Activated CD4-positive, alpha-beta memory T cell treated with anti-CD3 and anti-CD28 coated beads for 36 hours (primary cell): ENCODE results near the gene LRRC8A. TPM values are rescaled to one million over a fixed set of nuclear protein-coding genes. Genes with fewer than 3 reads are reported as not detected.
"Not testable (repeated sequence)": the region's sequence is repeated elsewhere in the genome, so short reads cannot be mapped to it uniquely, and the experiment has no call there.

Source experiments
- CTCF ChIA-PET: fragments of 350-600 bp; sonication (Branson Sonifier 250); formaldehyde crosslinking; loops from one replicate; lab custom pipeline; 2021; ENCODE audit warnings: antibody characterized with exemption, inconsistent platforms; lab: Charles Lee
- POLR2A ChIA-PET: fragments of 350-600 bp; sonication (Branson Sonifier 250); formaldehyde crosslinking; loops from one replicate; lab custom pipeline; 2021; ENCODE audit warnings: antibody characterized with exemption; lab: Charles Lee
- DNase-seq: peaks from one replicate; pipeline ENCODE4 v3.0.0-alpha.2; 2020
- H3K27ac Mint-ChIP-seq: one replicate; pipeline ENCODE4 v1.8.0; 2021; ENCODE audit warnings: mixed read lengths
- H3K27me3 Mint-ChIP-seq: one replicate; pipeline ENCODE4 v1.8.0; 2021; ENCODE audit warnings: mixed read lengths
- H3K36me3 Mint-ChIP-seq: one replicate; pipeline ENCODE4 v1.8.0; 2021; ENCODE audit warnings: mixed read lengths
- H3K4me1 Mint-ChIP-seq: one replicate; pipeline ENCODE4 v1.8.0; 2021; ENCODE audit warnings: low read depth, mixed read lengths
- H3K4me3 Mint-ChIP-seq: one replicate; pipeline ENCODE4 v1.8.0; 2021; ENCODE audit warnings: mild to moderate bottlenecking, mixed read lengths
- H3K9me3 Mint-ChIP-seq: one replicate; pipeline ENCODE4 v1.8.0; 2021; ENCODE audit warnings: mixed read lengths
- intact Hi-C: fragments of 100-400 bp; cut with micrococcal nuclease; formaldehyde crosslinking; loops from one replicate; pipeline ENCODE4 v1.15.1; 2023
- total RNA-seq, 2 experiments: library from RNA; stranded (reverse); gene quantifications; one replicate each; pipeline ENCODE4 v1.2.3, GENCODE V29; 2021

LRRC8A gene
- total RNA-seq, 2 experiments from 2014 or later = 18.0 to 18.7 TPM

- DNase-seq, H3K4me1 Mint-ChIP-seq, intact Hi-C loops, H3K27me3 Mint-ChIP-seq, H3K27ac Mint-ChIP-seq, H3K36me3 Mint-ChIP-seq, POLR2A ChIA-PET, H3K9me3 Mint-ChIP-seq, H3K4me3 Mint-ChIP-seq: not testable (repeated sequence)
- CTCF ChIA-PET = interaction anchor here (0.7 to 1.9 kb wide), 2 partner anchors 11 to 58 kb away, joined by 3 to 5 read pairs; no protein-coding TSS in a partner anchor
Measured at GRCh38 chr9:128870941-128871265, 11.0 kb upstream of the LRRC8A start.

DNA sequence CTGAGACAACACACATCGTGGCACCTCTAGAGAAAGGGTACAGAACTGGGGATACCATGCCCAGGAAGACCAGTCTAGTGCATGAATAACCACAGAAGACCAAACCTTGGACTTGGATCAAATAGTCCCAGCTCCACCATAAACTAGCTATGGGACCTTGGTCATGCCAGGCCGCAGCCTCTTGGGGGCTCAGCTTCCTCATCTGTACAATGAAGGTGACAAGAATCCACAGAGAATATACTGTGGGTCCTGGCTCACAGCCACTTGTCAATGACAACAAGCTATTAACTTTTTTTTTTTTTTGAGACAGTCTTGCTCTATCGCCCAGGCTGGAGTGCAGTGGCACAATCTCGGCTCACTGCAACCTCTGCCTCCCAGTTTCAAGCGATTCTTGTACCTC, 4.1 kb upstream of the LRRC8A start:
- Mint-ChIP-seq H3K4me1 (peaks cover 21% of the 10 kb centered on the region), H3K36me3 (no peaks in the 10 kb centered on the region), H3K27ac (no peak overlapping the region), H3K4me3 (no peak overlapping the region), H3K27me3 (no peaks in the 10 kb centered on the region), H3K9me3 (no peaks in the 10 kb centered on the region)
- ChIA-PET CTCF (interaction anchor here (0.7 to 5.2 kb wide), 4 partner anchors 14 to 60 kb away, joined by 3 to 34 read pairs (median 8); partner anchors contain the start of gene ENDOG), POLR2A (no interaction called here)
- no peak for DNase-seq
- intact Hi-C loops = no loop called here

GRCh38 chr9:128882677-128883603, 1.0 kb downstream of the LRRC8A start:
- peak; percentile 37 for DNase-seq
- peaks cover 52% of the 10 kb centered on the region for H3K4me1 Mint-ChIP-seq
- no peaks in the 10 kb centered on the region for H3K27me3 Mint-ChIP-seq
- H3K27ac Mint-ChIP-seq = peak overlapping the region; percentile 89
- peak overlapping the region; percentile 95 for H3K4me3 Mint-ChIP-seq
- intact Hi-C loops = loop anchor here (1.0 to 5.0 kb wide), 8 partner anchors 19 to 561 kb away; partner anchors contain the start of genes COQ4, CRAT, PTPA and SH3GLB2
- H3K36me3 Mint-ChIP-seq = peaks cover 5% of the 10 kb centered on the region
- CTCF ChIA-PET = interaction anchor here (1.2 to 4.6 kb wide), 2 partner anchors 45 to 65 kb away, joined by 5 to 19 read pairs; partner anchors contain the start of gene ENDOG
- no peaks in the 10 kb centered on the region for H3K9me3 Mint-ChIP-seq
- POLR2A ChIA-PET = interaction anchor here (0.9 to 1.9 kb wide), 4 partner anchors 18 to 65 kb away, joined by 3 to 7 read pairs (median 3); partner anchors contain the start of genes NUP188 and SPOUT1

DNA sequence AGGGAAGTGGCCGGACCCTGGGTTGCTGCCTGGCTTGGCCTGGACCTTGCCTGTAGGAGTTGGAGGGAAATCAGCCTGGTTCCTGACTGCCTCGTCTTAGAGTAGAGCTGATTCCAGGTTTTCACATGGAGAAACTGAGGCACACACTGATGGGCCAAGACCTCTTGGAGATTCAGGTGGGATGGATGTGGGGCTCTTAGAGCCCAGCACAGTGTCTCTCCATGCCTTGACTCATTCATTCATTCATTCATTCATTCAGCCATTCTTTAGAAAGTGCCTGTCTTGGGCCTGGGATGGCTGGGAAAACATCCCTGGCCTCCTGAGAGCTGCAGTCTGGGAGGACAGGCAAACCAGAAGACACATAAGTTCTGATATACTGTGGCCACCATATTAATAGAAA, 2.2 kb downstream of the LRRC8A start:
- POLR2A ChIA-PET = interaction anchor here (0.9 kb wide), 1 partner anchor 64 kb away, joined by 3 read pairs; the partner anchor contains the start of genes DOLK and NUP188
- intact Hi-C loops = loop anchor here (5.0 kb wide), 5 partner anchors 43 to 562 kb away; partner anchors contain the start of genes COQ4, SPOUT1, SPTAN1 and TRUB2
- CTCF ChIA-PET = no interaction called here

DNA sequence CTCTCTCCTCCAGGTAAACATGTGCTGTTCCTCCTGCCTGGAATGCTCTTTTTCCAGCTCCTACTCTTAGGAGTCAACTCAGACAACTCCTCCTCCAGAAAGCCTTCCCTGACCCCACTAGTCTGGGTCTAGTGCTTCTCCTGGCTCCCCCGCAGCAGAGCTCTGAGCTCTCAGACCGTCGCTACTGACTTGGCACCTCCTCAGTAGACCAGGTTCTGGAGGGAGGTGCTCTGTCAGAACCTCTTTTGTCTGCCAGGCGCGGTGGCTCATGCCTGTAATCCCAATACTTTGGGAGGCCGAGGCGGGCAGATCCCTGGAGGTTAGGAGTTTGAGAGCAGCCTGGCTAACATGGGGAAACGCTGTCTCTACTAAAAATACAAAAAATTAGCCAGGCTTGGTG, 3.4 kb downstream of the LRRC8A start:
- intact Hi-C loops = no loop called here
- Mint-ChIP-seq H3K27me3 (no peaks in the 10 kb centered on the region), H3K36me3 (peaks cover 13% of the 10 kb centered on the region), H3K4me1 (peaks cover 47% of the 10 kb centered on the region), H3K9me3 (no peaks in the 10 kb centered on the region), H3K27ac (no peak overlapping the region), H3K4me3 (no peak overlapping the region)
- ChIA-PET POLR2A (no interaction called here), CTCF (no interaction called here)
- DNase-seq = no peak

More for the DNA sequence above, 2.2 kb downstream of the LRRC8A start:
- H3K4me3 Mint-ChIP-seq = peak overlapping the region; percentile 32
- H3K9me3 Mint-ChIP-seq = no peaks in the 10 kb centered on the region
- peak overlapping the region; percentile 49 for H3K27ac Mint-ChIP-seq
- peaks cover 13% of the 10 kb centered on the region for H3K36me3 Mint-ChIP-seq
- no peaks in the 10 kb centered on the region for H3K27me3 Mint-ChIP-seq
- no peak for DNase-seq
- peaks cover 54% of the 10 kb centered on the region for H3K4me1 Mint-ChIP-seq

- no peaks in the 10 kb centered on the region for H3K27me3 Mint-ChIP-seq
- H3K4me1 Mint-ChIP-seq = peaks cover 45% of the 10 kb centered on the region
- intact Hi-C loops = no loop called here
- no peak for DNase-seq
- H3K4me3 Mint-ChIP-seq = no peak overlapping the region
- peak overlapping the region; percentile 64 for H3K27ac Mint-ChIP-seq
- no peaks in the 10 kb centered on the region for H3K9me3 Mint-ChIP-seq
- peaks cover 13% of the 10 kb centered on the region for H3K36me3 Mint-ChIP-seq
- CTCF ChIA-PET = no interaction called here
- POLR2A ChIA-PET = no interaction called here
Measured at GRCh38 chr9:128885798-128886197, 3.9 kb downstream of the LRRC8A start.

DNA sequence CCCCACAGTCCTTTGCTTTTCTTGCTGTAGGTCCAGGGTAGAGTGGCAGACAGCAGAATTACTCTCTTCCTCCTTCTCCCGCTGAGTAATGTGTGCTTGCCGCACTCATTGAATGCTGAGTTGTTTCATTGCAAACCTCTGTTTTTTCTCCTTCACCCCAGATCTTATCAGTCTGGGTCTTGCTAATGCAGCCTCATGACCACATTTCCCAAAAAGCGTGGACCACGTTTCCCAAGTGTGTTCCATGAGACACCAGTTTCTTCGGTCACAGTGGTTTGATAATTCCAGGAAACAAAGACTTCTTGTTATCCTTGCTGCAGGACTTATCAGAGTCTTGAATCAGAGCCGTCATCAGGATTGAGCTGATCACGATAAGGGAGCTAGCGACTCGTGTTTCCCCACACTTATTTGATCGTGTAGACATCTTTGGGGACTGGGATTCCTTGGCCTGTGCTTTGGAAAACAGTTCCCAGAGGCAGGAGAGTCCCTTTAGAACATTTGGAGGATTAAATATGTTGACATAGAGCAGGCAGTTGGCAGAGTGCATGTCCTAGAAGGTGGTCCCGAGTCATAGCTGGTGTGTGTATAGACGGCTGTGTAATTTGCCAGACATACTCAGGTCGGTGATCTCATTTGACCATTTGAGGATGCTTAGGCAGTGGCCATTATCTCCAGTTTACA, 4.4 kb downstream of the LRRC8A start:
- intact Hi-C loops = no loop called here
- ChIA-PET POLR2A (interaction anchor here (0.6 kb wide), 1 partner anchor 16 kb away, joined by 3 read pairs; no protein-coding TSS in a partner anchor), CTCF (interaction anchor here (0.6 kb wide), 1 partner anchor 333 kb away, joined by 3 read pairs; no protein-coding TSS in a partner anchor)
- Mint-ChIP-seq H3K4me1 (peaks cover 46% of the 10 kb centered on the region), H3K4me3 (no peak overlapping the region), H3K27ac (peak overlapping the region; percentile 64), H3K36me3 (peaks cover 13% of the 10 kb centered on the region), H3K9me3 (no peaks in the 10 kb centered on the region), H3K27me3 (no peaks in the 10 kb centered on the region)
- no peak for DNase-seq

GRCh38 chr9:128887049-128887448, 5.1 kb downstream of the LRRC8A start:
- intact Hi-C loops = no loop called here
- Mint-ChIP-seq H3K4me1 (peaks cover 52% of the 10 kb centered on the region), H3K27ac (no peak overlapping the region), H3K9me3 (no peaks in the 10 kb centered on the region), H3K4me3 (no peak overlapping the region), H3K36me3 (peaks cover 13% of the 10 kb centered on the region), H3K27me3 (no peaks in the 10 kb centered on the region)
- ChIA-PET POLR2A (interaction anchor here (0.6 kb wide), 1 partner anchor 15 kb away, joined by 3 read pairs; no protein-coding TSS in a partner anchor), CTCF (no interaction called here)
- no peak for DNase-seq

- H3K4me1 Mint-ChIP-seq = peaks cover 55% of the 10 kb centered on the region
- H3K27me3 Mint-ChIP-seq = no peaks in the 10 kb centered on the region
- H3K4me3 Mint-ChIP-seq = no peak overlapping the region
- H3K27ac Mint-ChIP-seq = no peak overlapping the region
- H3K36me3 Mint-ChIP-seq = peaks cover 13% of the 10 kb centered on the region
- DNase-seq = no peak
- H3K9me3 Mint-ChIP-seq = no peaks in the 10 kb centered on the region
- POLR2A ChIA-PET = no interaction called here
- CTCF ChIA-PET = no interaction called here
- intact Hi-C loops = no loop called here
Measured at GRCh38 chr9:128887914-128888350, 6.0 kb downstream of the LRRC8A start.

- H3K27me3 Mint-ChIP-seq = no peaks in the 10 kb centered on the region
- H3K27ac Mint-ChIP-seq = no peak overlapping the region
- intact Hi-C loops = no loop called here
- ChIA-PET POLR2A (no interaction called here), CTCF (interaction anchor here (2.1 kb wide), 1 partner anchor 37 kb away, joined by 6 read pairs; no protein-coding TSS in a partner anchor)
- DNase-seq = no peak
- peaks cover 12% of the 10 kb centered on the region for H3K36me3 Mint-ChIP-seq
- peaks cover 43% of the 10 kb centered on the region for H3K4me1 Mint-ChIP-seq
- H3K4me3 Mint-ChIP-seq = no peak overlapping the region
- H3K9me3 Mint-ChIP-seq = no peaks in the 10 kb centered on the region
Measured at GRCh38 chr9:128891321-128892220, 9.6 kb downstream of the LRRC8A start.
